Psoas muscle (tissue), 8 donors: ENCODE results near the gene NCAPD3. TPM values are rescaled to one million over a fixed set of nuclear protein-coding genes. Genes with fewer than 3 reads are reported as not detected.

Source experiments
- ATAC-seq, 4 donors: fragments of 200-7000 bp; cut with Tn5 transposase; one replicate each; pipeline ENCODE4 v1.9.1; 2020; ENCODE audit warnings: moderate library complexity in 3 of 4, mild to moderate bottlenecking in 2 of 4
- DNase-seq, 2 donors: peaks; one replicate each; pipeline ENCODE4 v3.0.0-alpha.2; 2020
- H3K27ac ChIP-seq: fragments of 200-600 bp; one replicate; pipeline ENCODE4 v1.8.0; 2022
- H3K27me3 ChIP-seq, 3 donors: fragments of 200-600 bp in 1 of 3; one replicate each; pipeline versions ENCODE4 v1.6.1 to v1.8.0; 2013 to 2022; ENCODE audit warnings: low read length in 2 of 3, mild to moderate bottlenecking in 2 of 3, moderate library complexity in 1 of 3; ENCODE audit not compliant: insufficient read depth in 3 of 3
- H3K36me3 ChIP-seq, 2 donors: fragments of 200-600 bp in 1 of 2; one replicate each; pipeline versions ENCODE4 v1.6.1 to v1.8.0; 2013 to 2022; ENCODE audit warnings: low read depth in 1 of 2, mild to moderate bottlenecking in 1 of 2, moderate library complexity in 1 of 2; ENCODE audit not compliant: insufficient read depth in 1 of 2
- H3K4me1 ChIP-seq: fragments of 200-600 bp; one replicate; pipeline ENCODE4 v1.8.0; 2022
- H3K4me3 ChIP-seq: fragments of 200-600 bp; one replicate; pipeline ENCODE4 v1.8.0; 2022; ENCODE audit warnings: mild to moderate bottlenecking
- H3K9me3 ChIP-seq: fragments of 200-600 bp; one replicate; pipeline ENCODE4 v1.8.0; 2022
- WGBS, 3 donors: extraction: QIAGEN DNeasy Blood & Tissue Kit; methylation state at CpG; one replicate each; pipeline versions ENCODE4 v1.1.6 to v1.1.7; 2013; 5-methylcytosine and 5-hydroxymethylcytosine counted together
- intact Hi-C, 2 donors: fragments of 100-400 bp; cut with DNase I; formaldehyde crosslinking; loops; one replicate each; pipeline versions ENCODE4 v1.11.0 to v1.14.2; 2022
- polyA plus RNA-seq, 3 donors: library from polyadenylated mRNA; stranded (reverse); fragments of 200-250 nt; gene quantifications; one replicate each; pipeline ENCODE4 v1.2.3, GENCODE V29; 2013
- total RNA-seq, 4 donors: library from RNA; stranded (reverse); fragmentation: NEBNext Ultra II Directional in 2 of 4; extraction: Animal tissue kit (Norgen Biotek cat#: 25700) in 2 of 4; gene quantifications; one replicate each; pipeline versions ENCODE4 v1.2.1 to v1.2.4, GENCODE V29; 2021 to 2023
- TF ChIP-seq, protein P1 (sequence below): fragments of 200-600 bp; IDR thresholded peaks from one replicate; pipeline ENCODE4 v1.8.0; 2022; ENCODE audit warnings: antibody characterized with exemption
- donor health status: healthy with polysubstance abuse.
- donor health status: DM: no; HTN: no; CAD: no; lungs with moderate emphysema.
- donor health status: Bipolar disorder and iron deficiency.
- donor health status: healthy.
- donor health status: DM: yes; HTN: yes; CAD: no.
- donor health status: DM: no; HTN: no; CAD: no.
- donor health status: DM: no; HTN: no; CAD: no.
- donor health status: DM: yes; HTN: yes; CAD: no.

Gene NCAPD3
- total and polyA plus RNA-seq, 7 donors: 2.8 to 8.7 (median 5.5) TPM

DNA sequence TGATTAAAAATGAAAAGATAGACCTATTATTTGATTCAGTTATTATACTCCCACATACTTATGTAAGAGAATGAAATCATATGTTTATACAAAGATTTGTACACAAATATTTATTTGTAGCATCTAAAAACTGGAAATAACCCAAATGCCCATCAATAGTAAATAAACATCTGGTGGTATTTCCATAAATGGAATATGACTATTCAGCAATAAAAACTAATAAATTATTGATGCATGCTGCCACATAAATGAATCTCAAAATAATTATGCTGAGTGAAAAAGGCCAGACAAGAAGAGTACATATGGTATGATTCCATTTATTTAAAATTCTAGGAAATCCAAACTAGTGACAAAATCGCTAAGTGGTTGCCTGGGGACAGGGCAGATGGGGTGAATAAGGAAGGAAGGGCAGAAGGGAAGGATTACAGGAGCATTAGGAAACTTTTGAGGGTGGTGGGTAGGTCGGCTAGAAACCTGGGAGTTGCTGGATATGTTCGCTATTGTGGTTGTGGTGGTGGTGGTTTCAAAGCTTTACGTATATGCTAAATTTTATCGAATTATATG lies 113.4 kb downstream of the NCAPD3 start:
- intact Hi-C loops: no loop called here
- no peaks in the 10 kb centered on the region for H3K4me1 ChIP-seq
- TF ChIP-seq, protein P1, sequence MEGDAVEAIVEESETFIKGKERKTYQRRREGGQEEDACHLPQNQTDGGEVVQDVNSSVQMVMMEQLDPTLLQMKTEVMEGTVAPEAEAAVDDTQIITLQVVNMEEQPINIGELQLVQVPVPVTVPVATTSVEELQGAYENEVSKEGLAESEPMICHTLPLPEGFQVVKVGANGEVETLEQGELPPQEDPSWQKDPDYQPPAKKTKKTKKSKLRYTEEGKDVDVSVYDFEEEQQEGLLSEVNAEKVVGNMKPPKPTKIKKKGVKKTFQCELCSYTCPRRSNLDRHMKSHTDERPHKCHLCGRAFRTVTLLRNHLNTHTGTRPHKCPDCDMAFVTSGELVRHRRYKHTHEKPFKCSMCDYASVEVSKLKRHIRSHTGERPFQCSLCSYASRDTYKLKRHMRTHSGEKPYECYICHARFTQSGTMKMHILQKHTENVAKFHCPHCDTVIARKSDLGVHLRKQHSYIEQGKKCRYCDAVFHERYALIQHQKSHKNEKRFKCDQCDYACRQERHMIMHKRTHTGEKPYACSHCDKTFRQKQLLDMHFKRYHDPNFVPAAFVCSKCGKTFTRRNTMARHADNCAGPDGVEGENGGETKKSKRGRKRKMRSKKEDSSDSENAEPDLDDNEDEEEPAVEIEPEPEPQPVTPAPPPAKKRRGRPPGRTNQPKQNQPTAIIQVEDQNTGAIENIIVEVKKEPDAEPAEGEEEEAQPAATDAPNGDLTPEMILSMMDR: no peak
- DNase-seq (no peak), ATAC-seq (no peak)
- no peaks in the 10 kb centered on the region for H3K36me3 ChIP-seq
- H3K27me3 ChIP-seq: no peaks in the 10 kb centered on the region
- no peak overlapping the region for H3K27ac ChIP-seq
- H3K4me3 ChIP-seq: no peak overlapping the region
- WGBS, 3 donors: 94 to 97% (median 96%) methylated on average over 5 of the region's 5 CpGs
- H3K9me3 ChIP-seq: peaks cover 11% of the 10 kb centered on the region

Other genes with a start within 250 kb of the NCAPD3 start
- gene JAM3, start 154.9 kb downstream of the NCAPD3 start, total RNA-seq: 10 to 100 TPM in 1 of 4 donors, 1 to 10 TPM in 3; 2.4 to 12.7 (median 7.7) TPM
- 1 to 10 TPM; 3.0 to 5.8 (median 3.9) TPM for gene JAM3, start 154.9 kb downstream of the NCAPD3 start, polyA plus RNA-seq
- gene VPS26B, start 704 bp upstream of the NCAPD3 start, total RNA-seq: 10 to 100 TPM; 12.2 to 21.8 (median 18.5) TPM
- gene VPS26B, start 704 bp upstream of the NCAPD3 start, polyA plus RNA-seq: 10 to 100 TPM; 14.0 to 34.8 (median 22.7) TPM
- gene THYN1, start 29.4 kb upstream of the NCAPD3 start, total RNA-seq: 10 to 100 TPM; 14.9 to 31.6 (median 16.8) TPM
- gene THYN1, start 29.4 kb upstream of the NCAPD3 start, polyA plus RNA-seq: 10 to 100 TPM; 20.4 to 33.5 (median 26.9) TPM
- 10 to 100 TPM; 22.9 to 33.9 (median 30.1) TPM for gene ACAD8, start 29.6 kb upstream of the NCAPD3 start, total RNA-seq
- 10 to 100 TPM; 20.4 to 34.6 (median 28.2) TPM for gene ACAD8, start 29.6 kb upstream of the NCAPD3 start, polyA plus RNA-seq
- not detected for gene GLB1L3, start 52.4 kb upstream of the NCAPD3 start, total RNA-seq
- gene GLB1L3, start 52.4 kb upstream of the NCAPD3 start, polyA plus RNA-seq: not detected
- 1 to 10 TPM in 2 of 4 donors, under 1 TPM in 2; 0.30 to 1.5 (median 0.87) TPM for gene GLB1L2, start 108.0 kb upstream of the NCAPD3 start, total RNA-seq
- gene GLB1L2, start 108.0 kb upstream of the NCAPD3 start, polyA plus RNA-seq: 1 to 10 TPM in 1 of 3 donors, under 1 TPM in 2; 0.14 to 1.2 (median 0.91) TPM
- under 1 TPM in 1 of 4 donors, not detected in 3; 0.13 TPM for gene B3GAT1, start 188.3 kb upstream of the NCAPD3 start, total RNA-seq
- gene B3GAT1, start 188.3 kb upstream of the NCAPD3 start, polyA plus RNA-seq: under 1 TPM; 0.01 to 0.09 (median 0.03) TPM